Adrenal gland (tissue), 5 donors: ENCODE measurements around the gene DYNC1I1.

Experiments used
- POLR2A ChIP-seq, 2 donors: fragments of 450-650 bp; IDR thresholded peaks; one replicate each; pipeline ENCODE4 v1.6.1; 2017; ENCODE audit warnings: antibody characterized with exemption in 2 of 2, mild to moderate bottlenecking in 2 of 2, moderate library complexity in 1 of 2
- TF ChIP-seq, protein P1 (sequence below), 6 experiments: fragments of 450-650 bp in 4 of 6; fragments of 200-600 bp in 2 of 6; sonication (generic) in 1 of 6; IDR thresholded peaks; 1 replicate in 5 of 6; 2 replicates in 1 of 6; pipeline versions ENCODE4 v1.5.1 to v1.8.0; 2016 to 2021; ENCODE audit warnings: antibody characterized with exemption in 6 of 6, mild to moderate bottlenecking in 2 of 6, moderate library complexity in 1 of 6
- donor health status: DM: no; HTN: no; CAD: no.

DNA sequence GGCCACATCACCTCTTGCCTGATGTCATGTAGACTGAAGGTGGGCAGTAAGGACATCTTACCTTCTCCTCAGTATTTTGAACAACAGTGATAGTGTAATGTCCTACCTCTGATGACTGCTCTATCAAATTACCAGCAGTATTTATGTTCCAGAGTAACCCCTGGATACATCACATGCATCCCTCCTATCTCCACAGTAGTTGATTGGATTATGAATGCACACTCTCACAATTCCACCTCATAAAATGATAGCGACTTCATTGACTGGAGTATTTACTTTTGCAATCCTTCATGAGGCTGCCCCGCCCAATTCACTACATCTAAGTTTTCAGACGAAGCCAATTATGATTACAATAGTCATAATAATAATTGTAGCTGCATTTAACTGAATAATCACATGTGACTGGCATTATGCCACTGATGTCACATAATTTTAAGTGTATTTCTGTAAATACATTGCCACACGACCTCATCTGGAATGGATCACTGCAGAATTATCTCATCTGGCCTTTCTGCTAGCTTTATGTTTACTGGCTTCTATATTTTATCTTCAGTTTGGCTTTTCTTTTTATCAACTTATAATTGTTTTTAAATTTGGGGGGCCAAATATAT, 280.6 kb downstream of the DYNC1I1 start:
- TF ChIP-seq, protein P1, sequence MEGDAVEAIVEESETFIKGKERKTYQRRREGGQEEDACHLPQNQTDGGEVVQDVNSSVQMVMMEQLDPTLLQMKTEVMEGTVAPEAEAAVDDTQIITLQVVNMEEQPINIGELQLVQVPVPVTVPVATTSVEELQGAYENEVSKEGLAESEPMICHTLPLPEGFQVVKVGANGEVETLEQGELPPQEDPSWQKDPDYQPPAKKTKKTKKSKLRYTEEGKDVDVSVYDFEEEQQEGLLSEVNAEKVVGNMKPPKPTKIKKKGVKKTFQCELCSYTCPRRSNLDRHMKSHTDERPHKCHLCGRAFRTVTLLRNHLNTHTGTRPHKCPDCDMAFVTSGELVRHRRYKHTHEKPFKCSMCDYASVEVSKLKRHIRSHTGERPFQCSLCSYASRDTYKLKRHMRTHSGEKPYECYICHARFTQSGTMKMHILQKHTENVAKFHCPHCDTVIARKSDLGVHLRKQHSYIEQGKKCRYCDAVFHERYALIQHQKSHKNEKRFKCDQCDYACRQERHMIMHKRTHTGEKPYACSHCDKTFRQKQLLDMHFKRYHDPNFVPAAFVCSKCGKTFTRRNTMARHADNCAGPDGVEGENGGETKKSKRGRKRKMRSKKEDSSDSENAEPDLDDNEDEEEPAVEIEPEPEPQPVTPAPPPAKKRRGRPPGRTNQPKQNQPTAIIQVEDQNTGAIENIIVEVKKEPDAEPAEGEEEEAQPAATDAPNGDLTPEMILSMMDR (IDR thresholded peaks at IDR 0.05), result no peak
- no peak for TF ChIP-seq POLR2A (IDR thresholded peaks at IDR 0.05)
